Measurements from ENCODE around the gene WDR18. TPM values are rescaled to one million over a fixed set of nuclear protein-coding genes. Genes with fewer than 3 reads are reported as not detected.

WDR18 gene
- total and polyA plus RNA-seq, 2 experiments from 2014 or later: 155 to 157 TPM

DNA sequence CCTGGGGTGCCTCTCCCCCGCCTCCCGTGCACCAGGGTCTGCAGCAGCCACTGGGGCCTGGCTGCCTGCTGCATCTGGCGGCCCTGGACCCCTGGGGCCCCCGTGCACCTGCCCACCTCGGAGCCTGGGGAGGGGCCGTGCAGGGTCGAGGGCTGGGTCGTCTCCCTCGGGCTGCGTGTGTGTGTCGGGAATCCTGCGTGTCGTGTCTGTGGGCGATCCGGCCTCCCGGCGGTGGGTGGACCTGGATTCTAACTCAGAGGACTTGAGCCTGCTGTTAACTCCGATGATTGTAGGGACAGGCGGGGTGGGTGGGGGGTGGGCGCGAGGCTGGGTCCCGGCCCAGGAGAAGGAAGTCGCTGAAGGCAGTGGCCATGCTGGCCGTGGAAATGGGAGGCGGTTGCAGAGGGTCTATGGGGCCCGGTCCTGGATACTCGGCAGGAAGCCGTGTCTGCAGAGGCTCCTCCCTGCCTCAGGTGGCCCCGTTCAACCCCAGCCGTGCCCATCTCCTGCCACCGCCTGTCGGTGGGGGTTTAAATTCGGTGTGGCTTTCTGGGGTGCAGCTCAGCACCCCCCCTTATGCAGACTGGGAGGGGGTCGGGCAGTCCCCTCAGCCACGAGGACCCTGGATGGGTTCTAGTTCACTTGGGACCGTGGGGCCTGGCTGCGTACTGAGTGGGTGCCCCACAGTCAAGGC, 9.4 kb upstream of the WDR18 start:
- peaks cover 4% of the 10 kb centered on the region; the same call in 1 of the 3 replicates for H3K4me1 Mint-ChIP-seq
- H3K4me3 Mint-ChIP-seq: no peak overlapping the region
- TF ChIP-seq EZH2phosphoT487 (IDR thresholded peaks at IDR 0.05; ENCODE audit: unreplicated experiment) (no peak), STAT1 (IDR thresholded peaks at IDR 0.05; ENCODE audit: unreplicated experiment) (no peak), JUNB (IDR thresholded peaks at IDR 0.05; ENCODE audit: unreplicated experiment) (no peak), ETS1 (IDR thresholded peaks at IDR 0.05) (no peak), NANOG (IDR thresholded peaks at IDR 0.05; ENCODE audit: borderline replicate concordance) (no peak), CTCF (conservative IDR thresholded peaks at IDR 0.05; ENCODE audit: low read depth in 2 of 2) (no peak), CREB1 (CRISPR knock-in tag; IDR thresholded peaks at IDR 0.05; ENCODE audit: low read depth) (no peak), ZNF114 (CRISPR knock-in tag; IDR thresholded peaks at IDR 0.05) (no peak)
- H3K27me3 Mint-ChIP-seq (ENCODE audit: insufficient read depth, low read depth, poor library complexity): peaks cover 9% of the 10 kb centered on the region
- ATAC-seq (no peak; the same call in 2 of the 3 replicates), DNase-seq (ENCODE audit: low spot score) (no peak)
- H3K36me3 Mint-ChIP-seq (ENCODE audit: low read depth): peaks cover 28% of the 10 kb centered on the region
- Histone ChIP-seq H3K4me3 (no peak overlapping the region), H3K9me2 (ENCODE audit: insufficient read depth) (no peaks in the 10 kb centered on the region), H3K36me3 (ENCODE audit: insufficient read depth) (peaks cover 16% of the 10 kb centered on the region; the same call in 1 of the 2 replicates), H3F3A (replicated peaks; ENCODE audit: low read depth) (peaks cover 6% of the 10 kb centered on the region; the same call in 1 of the 2 replicates), H3K4me1 (ENCODE audit: insufficient read depth) (peaks cover 3% of the 10 kb centered on the region; the same call in 1 of the 2 replicates), H3K27ac (ENCODE audit: low read depth) (no peak overlapping the region), H3K27me3 (ENCODE audit: insufficient read depth) (no peaks in the 10 kb centered on the region), H2AFZ (no peak overlapping the region), H4K20me1 (replicated peaks; ENCODE audit: insufficient read depth) (no peaks in the 10 kb centered on the region), H3K4me2 (no peak overlapping the region), H3K79me2 (replicated peaks; ENCODE audit: insufficient read depth) (no peaks in the 10 kb centered on the region)
- no peak overlapping the region for H3K27ac Mint-ChIP-seq
- peaks cover 16% of the 10 kb centered on the region for H3K9me3 Mint-ChIP-seq

DNA sequence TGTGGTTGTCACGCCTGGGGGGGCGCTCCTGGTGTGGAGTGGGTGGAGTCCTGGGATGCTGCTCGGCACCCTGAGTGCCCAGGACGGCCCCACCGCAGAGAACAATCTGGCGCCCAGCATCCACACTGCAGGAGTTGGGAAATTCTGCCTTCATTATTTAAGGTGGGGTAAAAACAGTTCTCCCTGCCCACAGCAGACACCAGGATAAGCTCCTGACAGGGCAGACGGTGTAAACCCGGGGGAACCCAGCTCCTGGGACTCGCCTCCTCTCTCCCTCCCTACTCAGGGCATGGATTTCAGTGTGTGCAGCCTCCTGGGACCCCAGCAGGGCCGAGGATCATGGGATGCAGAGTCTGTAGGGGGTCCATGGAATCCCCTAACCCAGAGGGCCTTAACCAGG, 7.7 kb upstream of the WDR18 start:
- Histone ChIP-seq H3K4me1 (ENCODE audit: insufficient read depth) (peaks cover 10% of the 10 kb centered on the region; the same call in 1 of the 2 replicates), H3K27ac (ENCODE audit: low read depth) (no peak overlapping the region), H3K36me3 (ENCODE audit: insufficient read depth) (no peaks in the 10 kb centered on the region; the same call in 1 of the 2 replicates), H3K27me3 (ENCODE audit: insufficient read depth) (no peaks in the 10 kb centered on the region), H4K20me1 (replicated peaks; ENCODE audit: insufficient read depth) (no peaks in the 10 kb centered on the region), H3F3A (replicated peaks; ENCODE audit: low read depth) (peaks cover 5% of the 10 kb centered on the region; the same call in 1 of the 2 replicates), H3K4me2 (no peak overlapping the region), H3K9me2 (ENCODE audit: insufficient read depth) (no peaks in the 10 kb centered on the region), H3K79me2 (replicated peaks; ENCODE audit: insufficient read depth) (no peaks in the 10 kb centered on the region), H3K4me3 (no peak overlapping the region), H2AFZ (no peak overlapping the region)
- H3K27ac Mint-ChIP-seq: no peak overlapping the region
- ATAC-seq (no peak), DNase-seq (ENCODE audit: low spot score) (no peak)
- peaks cover 13% of the 10 kb centered on the region; the same call in 2 of the 3 replicates for H3K4me1 Mint-ChIP-seq
- H3K4me3 Mint-ChIP-seq: no peak overlapping the region
- peaks cover 12% of the 10 kb centered on the region for H3K36me3 Mint-ChIP-seq (ENCODE audit: low read depth)
- H3K9me3 Mint-ChIP-seq: peaks cover 3% of the 10 kb centered on the region; the same call in 1 of the 3 replicates
- peaks cover 16% of the 10 kb centered on the region for H3K27me3 Mint-ChIP-seq (ENCODE audit: insufficient read depth, low read depth, poor library complexity)
- no peak for TF ChIP-seq EZH2phosphoT487 (IDR thresholded peaks at IDR 0.05; ENCODE audit: unreplicated experiment)
- no peak for TF ChIP-seq ZNF114 (CRISPR knock-in tag; IDR thresholded peaks at IDR 0.05)
- TF ChIP-seq EZH2 (IDR thresholded peaks at IDR 0.05; ENCODE audit: low read depth, unreplicated experiment): no peak
- TF ChIP-seq POLR2AphosphoS5 (IDR thresholded peaks at IDR 0.05; ENCODE audit: low read depth): 0 out of 2 replicates have a peak, but pooled peaks have one; percentile 12
- no peak for TF ChIP-seq ETS1 (IDR thresholded peaks at IDR 0.05)
